ENCODE data around the gene DDX19B. TPM values are rescaled to one million over a fixed set of nuclear protein-coding genes. Genes with fewer than 3 reads are reported as not detected.
"Not testable (repeated sequence)": the region's sequence is repeated elsewhere in the genome, so short reads cannot be mapped to it uniquely, and the experiment has no call there.

The DDX19B gene
- total RNA-seq: 10 to 100 TPM in 4 of 5 donors, 1 to 10 TPM in 1; 9.8 to 34.3 (median 25.7) TPM
- 10 to 100 TPM; 16.8 to 28.7 (median 20.4) TPM for polyA plus RNA-seq
- long read RNA-seq, donor 1, partial matches to known transcripts: 0 of 1 reads
- long read RNA-seq, donor 1, other reads (novel, unspliced or antisense): 0 of 1 reads
- long read RNA-seq, donor 2, partial matches to known transcripts: 0 of 4 reads
- long read RNA-seq, donor 2, other reads (novel, unspliced or antisense): 0 of 4 reads
- long read RNA-seq, donor 3, partial matches to known transcripts: 0 of 2 reads
- long read RNA-seq, donor 3, other reads (novel, unspliced or antisense): 0 of 2 reads
- long read RNA-seq, donor 4, partial matches to known transcripts: 0 of 1 reads
- long read RNA-seq, donor 4, other reads (novel, unspliced or antisense): 0 of 1 reads
- long read RNA-seq, donor 5, partial matches to known transcripts: 0 of 6 reads
- long read RNA-seq, donor 5, other reads (novel, unspliced or antisense): 0 of 6 reads
- long read RNA-seq, donor 6, transcript DDX19B-201 (12 exons, 3,386 nt): major isoform, 10 of 17 reads
- long read RNA-seq, donor 6, partial matches to known transcripts: 5 of 17 reads
- long read RNA-seq, donor 6, other reads (novel, unspliced or antisense): 0 of 17 reads
- long read RNA-seq, donor 7, partial matches to known transcripts: 0 of 1 reads
- long read RNA-seq, donor 7, other reads (novel, unspliced or antisense): 0 of 1 reads
- long read RNA-seq, donor 8, partial matches to known transcripts: 0 of 5 reads
- long read RNA-seq, donor 8, other reads (novel, unspliced or antisense): 0 of 5 reads
- long read RNA-seq, donor 9, partial matches to known transcripts: 0 of 2 reads
- long read RNA-seq, donor 9, other reads (novel, unspliced or antisense): 0 of 2 reads
- long read RNA-seq, donor 10, partial matches to known transcripts: 0 of 1 reads
- long read RNA-seq, donor 10, other reads (novel, unspliced or antisense): 0 of 1 reads

- H3K4me1 ChIP-seq: peaks cover 18 to 35% (median 20%) of the 10 kb centered on the region in 4 donors
- intact Hi-C loops (cut with DNase I; ENCODE audit: low total_unique reads): no loop called here
- peak; percentile 30 to 88 (median 86) for TF ChIP-seq POLR2AphosphoS5 (IDR thresholded peaks at IDR 0.05)
- TF ChIP-seq EP300 (IDR thresholded peaks at IDR 0.05): no peak
- peak in 1 of 4 donors; percentile 50 for TF ChIP-seq POLR2A (IDR thresholded peaks at IDR 0.05)
- TF ChIP-seq CTCF (IDR thresholded peaks at IDR 0.05): peak in 1 of 7 experiments; percentile 6
- WGBS, 5 donors: 1 to 2% (median 1%) methylated on average over 35 to 37 of the region's 37 CpGs
- H3K27me3 ChIP-seq: no peaks in the 10 kb centered on the region
- DNase-seq: peak; percentile 83 to 96
- peak within 1 kb of the TSS; percentile 66 to 96 (median 76) for H3K4me3 ChIP-seq
- peaks cover 3 to 32% (median 12%) of the 10 kb centered on the region in 4 donors for H3K36me3 ChIP-seq
- H3K9me3 ChIP-seq: peaks cover 0 to 7% (median 0%) of the 10 kb centered on the region in 4 donors
- H3K27ac ChIP-seq: peak within 1 kb of the TSS; percentile 94 to 99 (median 97)
Measured at GRCh38 chr16:70298988-70299938, at the start of gene DDX19B. Gene DDX19B, plus strand, starts transcription at chr16:70299186. Its CDS starts 112 bp downstream, at chr16:70299298.

- intact Hi-C loops (cut with DNase I; ENCODE audit: low total_unique reads): loop anchor here (10.0 kb wide), 1 partner anchor 95 kb away; no protein-coding TSS in a partner anchor
- DNase-seq, H3K9me3 ChIP-seq, H3K27me3 ChIP-seq, H3K27ac ChIP-seq: not testable (repeated sequence)
- 75 to 85% (median 80%) methylated on average over 4 of the region's 4 CpGs for WGBS, 5 donors
- Histone ChIP-seq H3K4me1 (peaks cover 14 to 40% (median 20%) of the 10 kb centered on the region in 4 donors), H3K4me3 (peak overlapping the region in 2 of 4 donors; percentile 82), H3K36me3 (peaks cover 21 to 37% (median 28%) of the 10 kb centered on the region in 4 donors)
Measured at GRCh38 chr16:70249697-70250096, 49.3 kb upstream of the DDX19B start.

- intact Hi-C loops (cut with DNase I; ENCODE audit: low total_unique reads): loop anchor here (10.0 kb wide), 1 partner anchor 96 kb away; no protein-coding TSS in a partner anchor
- Histone ChIP-seq H3K4me1 (peaks cover 14 to 40% (median 20%) of the 10 kb centered on the region in 4 donors), H3K27me3 (no peaks in the 10 kb centered on the region), H3K4me3 (peak overlapping the region; percentile 66 to 82 (median 77)), H3K27ac (peak overlapping the region; percentile 76 to 96 (median 89)), H3K9me3 (no peaks in the 10 kb centered on the region), H3K36me3 (peaks cover 34 to 50% (median 41%) of the 10 kb centered on the region in 4 donors)
- TF ChIP-seq CTCF (IDR thresholded peaks at IDR 0.05): no peak
- TF ChIP-seq EP300 (IDR thresholded peaks at IDR 0.05): no peak
- TF ChIP-seq POLR2A (IDR thresholded peaks at IDR 0.05): no peak
- no peak for TF ChIP-seq POLR2AphosphoS5 (IDR thresholded peaks at IDR 0.05)
- 1% methylated on average over 17 to 92 of the region's 92 CpGs for WGBS, 5 donors
- DNase-seq: peak; percentile 52 to 77
Measured at GRCh38 chr16:70250748-70251628, 48.0 kb upstream of the DDX19B start.

Data from stomach (tissue), 19 donors.